HepG2 (cell line): Measurements from ENCODE around the gene WDR5B. TPM values are rescaled to one million over a fixed set of nuclear protein-coding genes. Genes with fewer than 3 reads are reported as not detected.

Experiments used
- GATAD1 ChIP-seq: IDR thresholded peaks from 2 replicates; pipeline ENCODE4 v1.6.1; 2016; ENCODE audit warnings: missing genetic modification reagents, missing compliant biosample characterization
- PAWR ChIP-seq: sonication (generic); formaldehyde crosslinking; IDR thresholded peaks from 2 replicates; pipeline ENCODE4 v1.4.0; 2020; ENCODE audit warnings: missing genetic modification reagents, mild to moderate bottlenecking, borderline replicate concordance
- SAP130 ChIP-seq: IDR thresholded peaks from 2 replicates; pipeline ENCODE4 v1.6.1; 2016; ENCODE audit warnings: low read depth
- ZBTB3 ChIP-seq: sonication (generic); formaldehyde crosslinking; IDR thresholded peaks from 2 replicates; pipeline ENCODE4 v1.4.0; 2020; ENCODE audit warnings: low read depth, mild to moderate bottlenecking, moderate library complexity, missing genetic modification reagents, borderline replicate concordance
- ZNF124 ChIP-seq: sonication (generic); formaldehyde crosslinking; IDR thresholded peaks from 2 replicates; pipeline ENCODE4 v1.4.0; 2020; ENCODE audit warnings: missing genetic modification reagents
- ZNF354B ChIP-seq: sonication (generic); formaldehyde crosslinking; IDR thresholded peaks from 2 replicates; pipeline ENCODE4 v1.8.0; 2022; ENCODE audit warnings: mild to moderate bottlenecking, missing genetic modification reagents
- ZNF674 ChIP-seq: sonication (generic); formaldehyde crosslinking; IDR thresholded peaks from 2 replicates; pipeline ENCODE4 v1.5.0; 2020; ENCODE audit warnings: low read depth, mild to moderate bottlenecking, missing genetic modification reagents
- polyA plus RNA-seq, 8 experiments: library from polyadenylated mRNA; depleted of rRNA in 3 of 8; stranded (reverse) in 7 of 8; unstranded in 1 of 8; fragments of >200 nt; fragmentation: Illumina TruSeq in 4 of 8; extraction: Trizol in 4 of 8; gene quantifications; 2 replicates each; pipeline versions ENCODE4 v1.2.1 to v1.2.3, GENCODE V29; 2011 to 2016; ENCODE audit warnings: low read depth in 4 of 8, missing spikeins in 1 of 8, mixed read lengths in 1 of 8; ENCODE audit not compliant: insufficient read depth in 1 of 8
- total RNA-seq, 5 experiments: library from RNA; depleted of rRNA; stranded (reverse); fragments of >200 nt; fragmentation: Illumina TruSeq; extraction: Trizol; gene quantifications; 2 replicates each; pipeline ENCODE4 v1.2.3, GENCODE V29; 2016; ENCODE audit warnings: low read depth in 1 of 5
- TF ChIP-seq, protein P1 (sequence below): sonication (generic); formaldehyde crosslinking; IDR thresholded peaks from 2 replicates; pipeline ENCODE4 v1.5.1; 2020; ENCODE audit warnings: mild to moderate bottlenecking, missing genetic modification reagents, moderate library complexity
- TF ChIP-seq, protein P2 (sequence below): sonication (generic); formaldehyde crosslinking; IDR thresholded peaks from 2 replicates; pipeline ENCODE4 v1.4.0; 2020; ENCODE audit warnings: missing genetic modification reagents, borderline replicate concordance
- TF ChIP-seq, protein P3 (sequence below): sonication (generic); formaldehyde crosslinking; IDR thresholded peaks from 2 replicates; pipeline ENCODE4 v1.4.0; 2020; ENCODE audit warnings: missing genetic modification reagents
- TF ChIP-seq, protein P4 (sequence below): sonication (generic); formaldehyde crosslinking; IDR thresholded peaks from 2 replicates; pipeline ENCODE4 v1.4.0; 2020; ENCODE audit warnings: mild to moderate bottlenecking, missing genetic modification reagents
- TF ChIP-seq, protein P5 (sequence below): sonication (generic); formaldehyde crosslinking; IDR thresholded peaks from 2 replicates; pipeline ENCODE4 v1.4.0; 2020; ENCODE audit warnings: missing genetic modification reagents, mild to moderate bottlenecking, borderline replicate concordance
- TF ChIP-seq, protein P6 (sequence below): sonication (generic); formaldehyde crosslinking; IDR thresholded peaks from 2 replicates; pipeline ENCODE4 v1.5.0; 2020; ENCODE audit warnings: missing genetic modification reagents, mild to moderate bottlenecking, borderline replicate concordance
- TF ChIP-seq, protein P7 (sequence below): sonication (generic); formaldehyde crosslinking; IDR thresholded peaks from 2 replicates; pipeline ENCODE4 v1.5.0; 2020; ENCODE audit warnings: mild to moderate bottlenecking, low read depth, missing genetic modification reagents, borderline replicate concordance

WDR5B gene
- total and polyA plus RNA-seq, 2 of the 13 experiments (the other 11 are each of a cell fraction or from before 2014, with no cell fraction given) = 2.5 to 3.6 TPM

DNA sequence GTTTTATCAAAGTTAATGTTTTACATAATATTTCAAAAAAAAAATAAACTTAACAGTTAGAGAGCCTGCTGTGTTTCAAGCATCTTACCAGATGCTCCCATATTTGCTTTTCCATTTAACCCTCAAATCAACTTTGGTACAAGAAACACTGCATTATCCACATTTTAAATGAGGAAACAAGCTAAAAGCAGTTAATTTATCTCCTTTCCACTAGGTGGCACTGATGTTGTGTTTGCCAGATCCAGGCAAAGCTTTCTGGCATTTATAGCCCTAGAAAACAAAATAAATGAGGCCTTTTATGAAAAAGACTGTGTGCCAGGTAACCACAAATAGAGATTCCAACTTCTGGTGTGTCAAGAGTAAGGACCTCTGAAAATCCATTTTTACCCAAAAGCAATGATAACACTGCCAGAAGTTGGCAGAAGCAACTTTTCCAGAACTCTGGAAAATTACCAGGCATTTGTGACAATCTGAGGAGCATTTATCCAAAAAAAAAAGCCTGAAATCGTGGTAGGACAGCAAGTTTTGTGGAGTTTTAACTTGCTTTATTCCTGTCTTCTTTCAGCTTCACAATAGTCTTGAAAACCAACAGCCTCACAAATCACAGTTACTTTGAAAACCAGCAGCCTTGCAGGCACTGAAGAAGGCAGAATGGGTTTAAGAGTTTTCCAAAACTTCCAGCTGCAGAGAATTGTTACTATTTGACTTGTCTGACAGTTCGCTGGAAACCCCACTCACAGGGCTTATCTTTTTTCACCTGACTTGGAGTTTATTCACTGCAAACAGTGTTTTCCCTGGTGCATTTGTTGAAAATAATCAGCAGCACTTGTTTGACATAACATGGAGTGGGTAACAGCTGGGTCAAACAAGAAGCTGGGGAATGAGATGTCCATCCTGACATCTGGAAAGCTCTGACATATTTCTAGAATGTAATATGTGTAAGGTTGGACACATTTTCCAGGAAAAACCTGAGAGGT, 22.7 kb downstream of the WDR5B start (continued):
- TF ChIP-seq, protein P1, sequence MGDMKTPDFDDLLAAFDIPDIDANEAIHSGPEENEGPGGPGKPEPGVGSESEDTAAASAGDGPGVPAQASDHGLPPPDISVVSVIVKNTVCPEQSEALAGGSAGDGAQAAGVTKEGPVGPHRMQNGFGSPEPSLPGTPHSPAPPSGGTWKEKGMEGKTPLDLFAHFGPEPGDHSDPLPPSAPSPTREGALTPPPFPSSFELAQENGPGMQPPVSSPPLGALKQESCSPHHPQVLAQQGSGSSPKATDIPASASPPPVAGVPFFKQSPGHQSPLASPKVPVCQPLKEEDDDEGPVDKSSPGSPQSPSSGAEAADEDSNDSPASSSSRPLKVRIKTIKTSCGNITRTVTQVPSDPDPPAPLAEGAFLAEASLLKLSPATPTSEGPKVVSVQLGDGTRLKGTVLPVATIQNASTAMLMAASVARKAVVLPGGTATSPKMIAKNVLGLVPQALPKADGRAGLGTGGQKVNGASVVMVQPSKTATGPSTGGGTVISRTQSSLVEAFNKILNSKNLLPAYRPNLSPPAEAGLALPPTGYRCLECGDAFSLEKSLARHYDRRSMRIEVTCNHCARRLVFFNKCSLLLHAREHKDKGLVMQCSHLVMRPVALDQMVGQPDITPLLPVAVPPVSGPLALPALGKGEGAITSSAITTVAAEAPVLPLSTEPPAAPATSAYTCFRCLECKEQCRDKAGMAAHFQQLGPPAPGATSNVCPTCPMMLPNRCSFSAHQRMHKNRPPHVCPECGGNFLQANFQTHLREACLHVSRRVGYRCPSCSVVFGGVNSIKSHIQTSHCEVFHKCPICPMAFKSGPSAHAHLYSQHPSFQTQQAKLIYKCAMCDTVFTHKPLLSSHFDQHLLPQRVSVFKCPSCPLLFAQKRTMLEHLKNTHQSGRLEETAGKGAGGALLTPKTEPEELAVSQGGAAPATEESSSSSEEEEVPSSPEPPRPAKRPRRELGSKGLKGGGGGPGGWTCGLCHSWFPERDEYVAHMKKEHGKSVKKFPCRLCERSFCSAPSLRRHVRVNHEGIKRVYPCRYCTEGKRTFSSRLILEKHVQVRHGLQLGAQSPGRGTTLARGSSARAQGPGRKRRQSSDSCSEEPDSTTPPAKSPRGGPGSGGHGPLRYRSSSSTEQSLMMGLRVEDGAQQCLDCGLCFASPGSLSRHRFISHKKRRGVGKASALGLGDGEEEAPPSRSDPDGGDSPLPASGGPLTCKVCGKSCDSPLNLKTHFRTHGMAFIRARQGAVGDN (CRISPR knock-in tag) = no peak
- TF ChIP-seq, protein P2, sequence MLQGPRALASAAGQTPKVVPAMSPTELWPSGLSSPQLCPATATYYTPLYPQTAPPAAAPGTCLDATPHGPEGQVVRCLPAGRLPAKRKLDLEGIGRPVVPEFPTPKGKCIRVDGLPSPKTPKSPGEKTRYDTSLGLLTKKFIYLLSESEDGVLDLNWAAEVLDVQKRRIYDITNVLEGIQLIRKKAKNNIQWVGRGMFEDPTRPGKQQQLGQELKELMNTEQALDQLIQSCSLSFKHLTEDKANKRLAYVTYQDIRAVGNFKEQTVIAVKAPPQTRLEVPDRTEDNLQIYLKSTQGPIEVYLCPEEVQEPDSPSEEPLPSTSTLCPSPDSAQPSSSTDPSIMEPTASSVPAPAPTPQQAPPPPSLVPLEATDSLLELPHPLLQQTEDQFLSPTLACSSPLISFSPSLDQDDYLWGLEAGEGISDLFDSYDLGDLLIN (CRISPR knock-in tag) = no peak
- TF ChIP-seq ZBTB3 (CRISPR knock-in tag) (no peak), ZNF674 (CRISPR knock-in tag) (no peak), SAP130 (CRISPR knock-in tag) (no peak), PAWR (no peak), GATAD1 (CRISPR knock-in tag) (no peak), ZNF124 (no peak), ZNF354B (CRISPR knock-in tag) (no peak)
- TF ChIP-seq, protein P3, sequence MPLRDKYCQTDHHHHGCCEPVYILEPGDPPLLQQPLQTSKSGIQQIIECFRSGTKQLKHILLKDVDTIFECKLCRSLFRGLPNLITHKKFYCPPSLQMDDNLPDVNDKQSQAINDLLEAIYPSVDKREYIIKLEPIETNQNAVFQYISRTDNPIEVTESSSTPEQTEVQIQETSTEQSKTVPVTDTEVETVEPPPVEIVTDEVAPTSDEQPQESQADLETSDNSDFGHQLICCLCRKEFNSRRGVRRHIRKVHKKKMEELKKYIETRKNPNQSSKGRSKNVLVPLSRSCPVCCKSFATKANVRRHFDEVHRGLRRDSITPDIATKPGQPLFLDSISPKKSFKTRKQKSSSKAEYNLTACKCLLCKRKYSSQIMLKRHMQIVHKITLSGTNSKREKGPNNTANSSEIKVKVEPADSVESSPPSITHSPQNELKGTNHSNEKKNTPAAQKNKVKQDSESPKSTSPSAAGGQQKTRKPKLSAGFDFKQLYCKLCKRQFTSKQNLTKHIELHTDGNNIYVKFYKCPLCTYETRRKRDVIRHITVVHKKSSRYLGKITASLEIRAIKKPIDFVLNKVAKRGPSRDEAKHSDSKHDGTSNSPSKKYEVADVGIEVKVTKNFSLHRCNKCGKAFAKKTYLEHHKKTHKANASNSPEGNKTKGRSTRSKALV (CRISPR knock-in tag) = no peak
- TF ChIP-seq, protein P4, sequence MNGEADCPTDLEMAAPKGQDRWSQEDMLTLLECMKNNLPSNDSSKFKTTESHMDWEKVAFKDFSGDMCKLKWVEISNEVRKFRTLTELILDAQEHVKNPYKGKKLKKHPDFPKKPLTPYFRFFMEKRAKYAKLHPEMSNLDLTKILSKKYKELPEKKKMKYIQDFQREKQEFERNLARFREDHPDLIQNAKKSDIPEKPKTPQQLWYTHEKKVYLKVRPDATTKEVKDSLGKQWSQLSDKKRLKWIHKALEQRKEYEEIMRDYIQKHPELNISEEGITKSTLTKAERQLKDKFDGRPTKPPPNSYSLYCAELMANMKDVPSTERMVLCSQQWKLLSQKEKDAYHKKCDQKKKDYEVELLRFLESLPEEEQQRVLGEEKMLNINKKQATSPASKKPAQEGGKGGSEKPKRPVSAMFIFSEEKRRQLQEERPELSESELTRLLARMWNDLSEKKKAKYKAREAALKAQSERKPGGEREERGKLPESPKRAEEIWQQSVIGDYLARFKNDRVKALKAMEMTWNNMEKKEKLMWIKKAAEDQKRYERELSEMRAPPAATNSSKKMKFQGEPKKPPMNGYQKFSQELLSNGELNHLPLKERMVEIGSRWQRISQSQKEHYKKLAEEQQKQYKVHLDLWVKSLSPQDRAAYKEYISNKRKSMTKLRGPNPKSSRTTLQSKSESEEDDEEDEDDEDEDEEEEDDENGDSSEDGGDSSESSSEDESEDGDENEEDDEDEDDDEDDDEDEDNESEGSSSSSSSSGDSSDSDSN (CRISPR knock-in tag) = no peak
- TF ChIP-seq, protein P5, sequence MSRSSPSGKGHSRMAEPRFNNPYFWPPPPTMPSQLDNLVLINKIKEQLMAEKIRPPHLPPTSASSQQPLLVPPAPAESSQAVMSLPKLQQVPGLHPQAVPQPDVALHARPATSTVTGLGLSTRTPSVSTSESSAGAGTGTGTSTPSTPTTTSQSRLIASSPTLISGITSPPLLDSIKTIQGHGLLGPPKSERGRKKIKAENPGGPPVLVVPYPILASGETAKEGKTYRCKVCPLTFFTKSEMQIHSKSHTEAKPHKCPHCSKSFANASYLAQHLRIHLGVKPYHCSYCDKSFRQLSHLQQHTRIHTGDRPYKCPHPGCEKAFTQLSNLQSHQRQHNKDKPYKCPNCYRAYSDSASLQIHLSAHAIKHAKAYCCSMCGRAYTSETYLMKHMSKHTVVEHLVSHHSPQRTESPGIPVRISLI (CRISPR knock-in tag) = no peak
- TF ChIP-seq, protein P6, sequence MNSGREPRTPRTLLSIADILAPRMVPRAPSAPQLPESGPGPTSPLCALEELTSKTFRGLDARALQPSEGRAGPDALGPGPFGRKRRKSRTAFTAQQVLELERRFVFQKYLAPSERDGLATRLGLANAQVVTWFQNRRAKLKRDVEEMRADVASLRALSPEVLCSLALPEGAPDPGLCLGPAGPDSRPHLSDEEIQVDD (CRISPR knock-in tag) = no peak
- TF ChIP-seq, protein P7, sequence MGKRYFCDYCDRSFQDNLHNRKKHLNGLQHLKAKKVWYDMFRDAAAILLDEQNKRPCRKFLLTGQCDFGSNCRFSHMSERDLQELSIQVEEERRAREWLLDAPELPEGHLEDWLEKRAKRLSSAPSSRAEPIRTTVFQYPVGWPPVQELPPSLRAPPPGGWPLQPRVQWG (CRISPR knock-in tag) = no peak
